ENCODE data around the gene NPLOC4.

The NPLOC4 gene

DNA sequence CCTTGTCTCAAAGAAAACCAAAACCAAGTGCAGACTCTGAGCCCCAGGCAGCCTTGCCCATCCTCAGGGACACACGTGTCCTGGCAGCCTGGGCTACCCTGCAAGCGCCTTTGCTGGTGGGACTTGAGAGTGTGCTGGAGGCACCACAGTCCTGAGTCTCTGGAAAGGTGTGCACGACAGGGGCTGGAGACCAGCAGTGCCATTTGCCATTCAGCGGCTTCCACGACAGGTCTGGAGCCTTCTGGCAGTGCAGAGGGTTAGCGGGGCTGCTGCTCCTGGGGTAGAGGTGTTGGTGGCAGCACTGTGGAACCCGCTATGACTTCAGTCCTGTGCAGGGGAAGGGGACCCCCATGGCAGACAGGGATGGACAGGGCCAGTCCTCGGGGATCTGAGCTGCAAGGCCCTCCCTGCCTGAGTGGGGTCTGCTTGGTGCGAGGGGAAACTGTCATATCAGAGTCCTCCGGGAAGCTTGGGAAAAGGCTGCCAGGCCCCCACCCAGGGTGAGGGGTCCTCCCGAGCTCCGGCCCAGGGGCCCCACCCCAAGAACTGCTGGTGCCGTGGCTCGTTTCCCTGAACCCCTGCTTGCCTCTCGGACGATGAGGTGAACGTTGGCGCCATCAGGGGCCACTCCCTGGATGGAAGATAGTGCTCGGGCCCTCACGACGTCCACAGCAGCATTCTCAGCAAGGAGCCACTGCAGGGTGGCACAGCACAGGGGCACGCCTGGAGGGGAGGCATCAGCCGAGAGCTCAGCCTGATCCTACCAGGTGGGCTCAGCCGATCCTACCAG lies 91.6 kb downstream of the NPLOC4 start:
- peak in 1 of 5 donors; percentile 10 for DNase-seq

DNA sequence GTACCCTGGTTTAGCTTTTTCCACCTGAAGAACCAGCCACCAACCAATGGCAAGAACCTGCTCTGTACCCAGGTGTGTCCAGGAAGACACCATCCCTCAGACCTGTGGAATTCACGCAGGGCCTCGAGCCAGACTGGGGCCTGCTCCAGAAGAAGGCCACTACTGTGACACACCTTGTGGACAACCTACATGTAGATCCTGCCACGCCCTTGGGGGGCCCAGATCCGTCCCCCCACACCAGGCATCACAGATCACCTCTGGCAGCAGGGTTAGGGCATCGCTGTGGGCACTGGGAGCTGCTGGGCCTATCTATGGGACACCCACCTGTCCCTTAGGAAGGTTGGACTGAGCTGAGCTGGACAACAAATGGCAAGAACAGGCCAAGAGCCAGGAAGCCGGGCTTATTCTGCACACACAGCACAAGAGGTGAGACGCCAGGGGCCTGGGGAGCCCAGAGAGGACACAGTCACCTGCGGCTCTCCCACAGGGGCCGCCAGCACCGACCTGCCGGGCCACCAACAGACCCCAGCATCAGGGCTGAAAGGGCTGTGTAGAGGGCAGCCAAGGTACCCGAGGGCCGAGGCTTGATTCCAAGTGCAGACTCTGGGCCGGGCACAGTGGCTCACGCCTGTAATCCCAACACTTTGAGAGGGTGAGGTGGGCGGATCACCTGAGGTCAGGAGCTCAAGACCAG lies 92.5 kb downstream of the NPLOC4 start:
- DNase-seq, result peak in 1 of 5 donors; percentile 11

DNA sequence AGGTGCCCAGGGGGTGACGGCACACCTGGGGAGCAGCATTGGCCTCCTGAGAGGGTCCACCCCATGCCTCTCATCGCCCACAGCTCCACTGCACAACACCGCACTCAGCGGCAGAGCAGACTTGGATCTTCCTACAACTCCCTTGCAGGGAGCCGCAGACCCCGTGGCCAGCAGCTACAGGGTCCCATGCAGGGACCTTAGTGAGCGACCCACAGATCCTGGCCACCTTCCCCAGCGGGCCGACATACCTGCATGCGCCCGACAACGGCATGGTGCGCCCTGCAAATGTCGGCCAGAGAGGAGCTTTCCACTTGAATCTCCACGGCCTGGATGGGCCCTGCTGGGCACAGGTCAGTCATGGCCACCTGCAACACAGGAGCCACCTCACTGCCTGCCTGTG lies 93.2 kb downstream of the NPLOC4 start:
- DNase-seq, result no peak

DNA sequence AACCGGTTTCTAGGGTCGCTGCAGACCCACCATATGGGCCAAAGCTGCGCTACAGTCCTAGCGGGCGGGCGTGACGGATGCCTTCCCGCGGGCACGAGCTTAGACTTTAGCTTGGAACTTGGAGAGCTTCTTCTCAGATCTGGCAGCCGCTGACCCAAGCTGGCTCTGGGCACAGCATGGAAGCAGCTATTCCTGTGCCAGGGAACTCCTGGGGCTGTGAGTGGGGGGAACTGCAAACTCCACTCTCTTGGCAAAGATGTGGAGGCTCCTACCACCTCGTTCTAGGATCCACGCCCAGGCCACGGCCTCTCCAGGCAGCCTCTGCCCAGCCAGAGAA lies 93.6 kb downstream of the NPLOC4 start:
- no peak for DNase-seq

DNA sequence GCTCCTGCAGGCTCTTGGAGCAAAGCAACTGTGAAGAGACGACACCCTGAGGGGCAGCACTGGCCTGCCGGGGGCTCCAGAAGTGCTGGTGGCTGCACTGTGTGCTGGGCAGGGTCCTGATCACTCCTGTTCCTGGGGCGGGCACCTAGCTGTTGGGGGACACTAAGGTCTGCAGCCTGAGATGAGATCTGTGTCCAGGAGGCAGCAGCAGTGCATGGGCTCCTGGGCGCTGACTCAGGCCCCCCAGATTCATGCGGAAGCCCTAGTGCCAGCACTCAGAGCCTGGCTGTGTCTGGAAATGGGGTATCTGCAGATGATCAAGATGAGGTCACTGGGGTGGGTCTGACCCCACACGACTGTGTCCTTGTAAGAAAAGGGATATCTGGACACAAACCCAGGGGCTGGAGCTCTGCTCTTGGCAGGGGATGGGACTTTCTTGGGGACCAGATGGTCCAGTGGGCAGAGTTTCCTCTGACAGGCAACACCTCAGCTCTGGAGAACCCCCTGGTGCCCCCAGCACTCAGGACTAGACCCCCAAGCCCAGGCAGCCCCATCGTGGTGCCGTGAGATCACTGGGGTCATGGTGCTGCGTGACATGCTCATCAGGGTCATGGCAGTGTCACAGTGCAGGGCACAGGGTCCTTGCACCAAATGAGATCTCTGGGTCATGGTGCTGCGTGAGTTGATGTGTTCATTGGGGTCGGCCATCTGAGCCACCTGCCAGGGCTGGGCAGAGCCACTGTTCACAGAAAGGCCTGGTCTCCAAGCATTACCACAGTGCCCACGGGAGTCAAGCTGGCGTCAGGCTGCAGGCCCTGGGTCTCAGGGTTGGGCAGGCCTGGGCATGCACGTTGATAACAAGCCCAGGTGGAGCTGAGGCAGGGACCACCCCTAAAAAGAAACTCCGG lies 94.2 kb downstream of the NPLOC4 start:
- no peak for DNase-seq

DNA sequence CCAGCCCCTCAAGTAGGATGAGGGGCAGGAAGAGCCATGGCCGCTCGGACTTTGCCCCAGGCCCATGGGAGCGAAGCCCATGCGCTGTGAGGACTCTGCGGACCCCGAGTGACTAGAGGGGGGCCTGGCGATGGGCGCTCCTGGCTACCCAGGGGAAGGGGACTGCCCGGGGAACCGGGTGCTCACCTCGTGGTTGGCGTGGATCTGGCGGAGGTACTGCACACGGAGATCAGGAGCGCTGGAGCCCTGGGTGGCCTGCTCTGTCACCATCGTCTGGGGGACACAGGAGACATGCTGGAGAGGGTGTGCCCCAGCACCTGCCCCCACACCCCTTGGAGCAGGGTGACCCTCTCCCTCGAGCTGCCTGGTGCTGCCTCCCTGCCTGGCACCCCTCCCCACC lies 95.8 kb downstream of the NPLOC4 start:
- DNase-seq, result no peak

DNA sequence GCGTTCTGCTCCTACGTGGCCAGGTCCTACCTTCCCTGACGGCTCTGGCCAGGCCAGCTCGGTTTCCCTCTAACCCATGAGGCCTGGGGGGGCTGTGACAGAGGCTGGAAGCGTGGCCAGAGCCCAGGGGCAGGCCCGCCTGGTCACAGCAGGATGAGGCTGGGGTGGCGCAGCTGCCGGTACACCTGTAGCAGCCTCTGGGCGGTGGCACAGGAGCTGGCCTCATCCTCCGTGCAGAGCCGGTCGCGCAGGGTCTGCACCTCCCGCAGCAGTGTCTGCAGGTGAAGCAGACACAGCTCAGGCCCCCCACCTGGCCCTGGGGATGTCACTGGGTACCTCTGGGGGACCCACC lies 96.3 kb downstream of the NPLOC4 start:
- no peak for DNase-seq

DNA sequence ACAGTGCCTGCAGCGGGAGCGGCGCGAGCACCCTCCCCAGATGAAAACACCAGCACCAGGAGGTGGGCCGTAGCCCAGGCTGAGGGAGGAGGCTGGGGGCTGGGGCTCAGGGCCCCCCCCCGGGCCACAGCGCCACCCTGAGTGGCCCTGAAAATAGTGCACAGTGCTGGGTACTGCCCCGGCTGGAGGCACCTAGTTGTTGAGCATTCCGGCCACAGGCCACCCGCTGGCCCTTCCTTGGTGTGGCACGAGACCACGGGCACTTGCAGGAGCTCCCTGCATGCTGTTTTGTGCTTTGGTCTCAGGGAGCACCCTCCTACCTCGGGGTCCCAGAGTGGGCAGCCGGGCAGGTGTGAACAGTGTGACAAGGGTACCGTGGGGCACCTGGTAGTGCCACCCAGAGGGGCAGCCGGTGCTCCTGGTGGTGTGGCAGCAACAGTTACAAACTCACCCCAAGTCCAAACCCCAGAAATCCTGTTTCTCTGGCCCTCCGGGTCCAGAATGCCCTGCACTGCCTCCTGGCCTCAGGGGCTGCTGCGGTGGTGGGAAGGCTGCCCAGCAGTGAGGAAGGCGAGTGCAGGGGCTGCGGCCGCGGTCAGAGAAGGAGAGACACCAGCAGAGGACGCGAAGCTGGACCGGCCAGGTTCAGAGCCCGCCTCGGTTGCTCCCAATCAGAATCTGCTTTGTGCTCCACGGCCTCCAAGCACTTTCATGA lies 96.8 kb downstream of the NPLOC4 start:
- DNase-seq, result no peak

DNA sequence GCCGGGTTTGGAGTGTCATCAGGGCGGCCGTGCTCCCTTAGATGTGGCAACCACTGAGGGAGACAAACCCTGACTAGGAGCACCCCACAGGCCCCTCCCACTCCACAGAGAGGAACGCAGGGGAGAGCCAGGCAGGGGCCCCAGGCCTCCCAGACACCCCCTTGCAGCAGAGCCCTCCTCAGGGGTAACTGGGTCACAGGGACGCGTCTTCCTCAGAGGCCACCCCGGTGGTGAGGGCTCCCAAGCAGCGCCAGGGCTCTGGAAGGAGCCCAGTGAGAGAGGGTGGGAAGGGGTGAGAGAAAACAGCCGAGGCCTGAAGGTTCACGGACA lies 97.4 kb downstream of the NPLOC4 start:
- no peak for DNase-seq

DNA sequence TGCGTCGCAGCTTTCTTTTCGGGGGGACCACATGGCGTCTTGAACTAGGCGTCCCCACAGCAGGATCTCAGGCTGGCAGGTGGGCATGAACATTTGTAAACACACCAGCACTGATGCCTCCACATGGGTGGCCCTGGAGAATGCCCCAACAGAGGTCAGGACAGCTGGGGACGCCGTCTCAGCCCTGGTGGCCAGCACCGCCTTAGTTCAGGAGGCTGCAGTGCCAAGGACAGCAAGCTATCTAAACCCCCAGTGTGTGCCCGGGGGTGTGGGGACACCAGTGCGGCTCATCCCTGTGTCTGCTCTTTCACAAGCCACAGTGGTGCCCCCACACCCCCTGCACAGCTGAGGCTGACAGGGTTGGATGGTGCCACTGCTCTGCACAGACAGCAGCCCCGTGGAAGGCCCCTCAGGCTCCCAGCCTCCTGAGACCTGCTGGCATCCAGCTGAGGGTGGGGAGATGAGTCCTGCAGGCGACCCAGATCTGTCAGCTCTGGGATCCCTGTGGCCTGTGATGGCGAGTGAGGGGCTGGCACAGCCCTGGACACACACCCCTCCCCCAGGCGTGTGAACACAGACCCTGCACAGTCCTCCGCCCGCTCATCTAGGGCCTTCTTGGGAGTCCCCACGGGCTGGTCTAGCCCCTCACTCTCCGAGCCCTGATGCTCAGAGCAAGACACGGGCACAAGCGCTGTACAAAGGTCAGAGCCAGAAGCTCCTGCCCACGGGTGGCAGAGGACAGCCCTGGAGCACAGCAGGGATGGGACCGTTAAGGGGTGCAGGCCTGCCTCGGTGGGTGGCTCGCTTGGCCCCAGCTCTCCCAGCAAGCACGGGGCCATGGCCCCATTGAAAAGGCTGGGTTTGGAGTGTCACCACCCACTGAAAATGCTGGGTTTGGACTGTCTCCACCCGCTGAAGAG lies 98.0 kb downstream of the NPLOC4 start:
- DNase-seq, result no peak

DNA sequence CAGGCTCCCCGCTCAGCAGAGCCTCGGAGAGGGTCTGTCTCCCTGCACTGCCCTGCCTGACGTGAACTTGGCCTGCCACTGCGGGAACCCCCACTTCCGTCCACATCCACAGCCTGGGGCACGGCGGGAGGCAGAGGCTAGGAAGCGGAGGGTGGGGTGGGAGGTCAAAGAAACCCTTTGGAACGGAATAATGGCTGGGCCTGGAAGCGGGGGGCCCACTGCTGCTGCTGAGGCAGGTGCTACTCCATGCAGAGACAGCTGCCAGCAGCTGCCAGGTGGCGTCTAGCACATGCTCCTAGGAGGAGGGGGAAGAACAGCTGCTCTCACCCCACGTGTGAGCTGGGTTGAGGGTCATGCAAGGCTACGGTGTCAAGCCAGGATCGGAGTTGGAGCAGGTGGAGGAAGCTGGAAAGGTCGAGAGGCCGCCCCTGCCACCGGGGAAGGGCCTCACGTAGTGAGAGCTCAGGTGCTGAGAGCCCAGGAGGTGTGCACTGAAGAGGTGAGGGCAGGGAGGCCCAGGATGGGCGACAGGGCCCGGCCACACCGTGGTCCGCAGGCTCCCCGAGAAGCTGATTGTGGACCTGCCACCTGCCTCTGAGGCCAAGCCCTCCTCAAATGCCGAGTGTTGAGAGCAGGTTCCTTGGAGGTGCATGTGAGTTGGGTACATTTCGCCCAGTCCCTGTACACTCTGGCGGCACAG lies 98.9 kb downstream of the NPLOC4 start:
- DNase-seq, result peak in 1 of 5 donors; percentile 42

DNA sequence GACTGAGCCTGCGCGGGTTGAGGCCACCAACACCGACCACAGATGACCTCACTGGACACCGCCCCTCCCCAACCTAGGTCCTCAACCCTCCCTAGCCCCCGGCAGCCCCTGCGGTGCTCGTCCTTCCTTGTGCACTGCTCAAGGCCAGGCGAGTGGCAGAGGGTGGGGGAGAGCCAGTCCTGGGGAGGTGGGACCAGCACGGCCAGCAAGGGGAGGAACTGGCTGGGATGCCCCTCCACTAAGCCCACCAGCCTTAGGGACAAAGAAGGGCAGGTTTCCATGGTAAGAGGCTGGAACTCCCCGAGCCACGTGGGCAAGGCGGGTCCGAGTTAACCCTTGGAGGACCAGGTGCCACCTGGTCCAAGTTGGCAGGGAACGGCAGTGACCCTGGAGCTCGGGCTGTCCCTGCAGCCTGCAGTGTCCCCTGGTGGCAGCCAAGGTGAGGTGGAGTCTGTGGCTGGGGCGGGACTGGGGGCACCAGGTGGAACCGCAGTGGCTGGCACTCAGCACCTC lies 99.5 kb downstream of the NPLOC4 start:
- DNase-seq, result peak in 2 of 5 donors; percentile 25 to 34

DNA sequence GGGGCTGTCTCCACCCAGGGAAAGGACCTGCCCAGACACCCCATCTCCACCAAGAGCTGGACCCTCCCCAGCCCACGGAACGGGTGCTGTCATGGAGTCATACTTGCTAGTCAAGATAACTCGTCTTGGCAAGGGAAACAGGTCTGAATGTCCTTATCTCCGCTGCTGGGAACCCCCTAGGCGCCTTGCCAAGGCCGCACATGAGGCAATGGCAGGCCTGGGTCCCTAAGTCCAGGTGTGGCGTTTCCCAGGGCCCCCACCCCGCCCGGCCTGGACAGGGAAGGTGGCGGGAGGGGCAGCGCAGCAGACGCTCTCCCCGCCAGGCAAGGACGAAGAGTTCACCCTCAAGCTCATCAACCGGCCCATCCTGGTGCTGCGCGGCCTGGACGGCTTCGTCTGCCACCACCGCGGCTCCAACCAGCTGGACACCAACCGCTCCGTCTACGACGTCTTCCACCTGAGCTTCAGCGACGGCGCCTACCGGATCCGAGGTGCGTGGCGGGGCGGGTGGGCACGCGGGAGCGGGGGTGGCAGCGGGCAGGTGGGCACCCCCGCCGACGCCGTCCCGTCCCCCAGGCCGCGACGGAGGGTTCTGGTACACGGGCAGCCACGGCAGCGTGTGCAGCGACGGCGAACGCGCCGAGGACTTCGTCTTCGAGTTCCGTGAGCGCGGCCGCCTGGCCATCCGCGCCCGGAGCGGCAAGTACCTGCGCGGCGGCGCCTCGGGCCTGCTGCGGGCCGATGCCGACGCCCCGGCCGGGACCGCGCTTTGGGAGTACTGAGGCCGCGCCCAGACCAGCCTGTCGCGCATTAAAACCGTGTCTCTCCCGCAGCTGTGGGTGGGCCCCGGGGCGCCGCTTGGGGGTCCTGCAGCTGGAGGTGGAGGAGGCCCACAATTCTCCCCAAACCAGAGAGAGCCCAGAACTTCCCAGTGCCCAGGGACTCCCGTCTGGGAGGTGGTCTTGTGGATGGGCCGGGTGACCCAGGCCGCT lies 100.3 kb downstream of the NPLOC4 start:
- no peak for DNase-seq

DNA sequence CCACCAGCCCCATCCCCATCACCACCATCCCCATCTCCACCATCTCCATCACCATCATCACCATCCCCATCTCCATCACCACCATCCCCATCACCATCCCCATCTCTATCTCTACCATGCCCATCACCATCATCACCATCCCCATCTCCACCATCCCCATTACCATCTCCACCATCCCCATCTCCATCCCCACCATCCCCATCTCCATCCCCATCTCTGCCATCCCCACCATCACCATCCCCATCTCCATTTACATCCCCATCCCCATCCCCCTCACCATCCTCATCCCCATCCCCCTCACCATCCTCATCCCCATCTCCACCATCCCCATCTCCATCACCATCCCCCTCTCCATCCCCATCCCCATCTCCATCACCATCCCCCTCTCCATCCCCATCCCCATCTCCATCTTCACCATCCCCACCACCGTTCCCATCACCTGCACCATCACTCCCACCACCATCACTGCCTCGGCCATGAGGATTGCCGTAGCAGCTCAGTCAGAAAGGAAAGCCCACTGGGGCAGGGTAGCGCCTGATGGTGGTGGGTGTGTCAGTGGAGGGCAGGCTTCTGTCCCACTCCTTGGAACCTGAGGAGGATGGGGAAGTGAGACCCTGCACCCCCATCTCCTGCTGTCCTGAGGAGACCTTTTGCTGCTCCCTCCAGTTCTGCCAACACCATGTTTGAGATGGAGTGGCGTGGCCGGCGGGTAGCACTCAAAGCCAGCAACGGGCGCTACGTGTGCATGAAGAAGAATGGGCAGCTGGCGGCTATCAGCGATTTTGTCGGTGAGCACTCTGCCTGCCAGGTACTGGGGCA lies 101.2 kb downstream of the NPLOC4 start:
- no peak for DNase-seq

DNA sequence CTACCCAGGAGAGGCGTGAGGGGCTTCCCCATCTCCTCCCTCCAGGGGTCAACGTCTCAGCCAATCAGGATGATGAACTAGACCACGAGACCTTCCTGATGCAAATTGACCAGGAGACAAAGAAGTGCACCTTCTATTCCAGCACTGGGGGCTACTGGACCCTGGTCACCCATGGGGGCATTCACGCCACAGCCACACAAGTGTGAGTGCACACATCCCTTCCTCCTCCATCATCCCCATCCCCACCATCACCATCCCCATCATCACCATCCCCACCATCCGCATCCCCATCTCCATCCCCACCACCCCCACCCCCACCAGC lies 101.9 kb downstream of the NPLOC4 start:
- no peak for DNase-seq

DNA sequence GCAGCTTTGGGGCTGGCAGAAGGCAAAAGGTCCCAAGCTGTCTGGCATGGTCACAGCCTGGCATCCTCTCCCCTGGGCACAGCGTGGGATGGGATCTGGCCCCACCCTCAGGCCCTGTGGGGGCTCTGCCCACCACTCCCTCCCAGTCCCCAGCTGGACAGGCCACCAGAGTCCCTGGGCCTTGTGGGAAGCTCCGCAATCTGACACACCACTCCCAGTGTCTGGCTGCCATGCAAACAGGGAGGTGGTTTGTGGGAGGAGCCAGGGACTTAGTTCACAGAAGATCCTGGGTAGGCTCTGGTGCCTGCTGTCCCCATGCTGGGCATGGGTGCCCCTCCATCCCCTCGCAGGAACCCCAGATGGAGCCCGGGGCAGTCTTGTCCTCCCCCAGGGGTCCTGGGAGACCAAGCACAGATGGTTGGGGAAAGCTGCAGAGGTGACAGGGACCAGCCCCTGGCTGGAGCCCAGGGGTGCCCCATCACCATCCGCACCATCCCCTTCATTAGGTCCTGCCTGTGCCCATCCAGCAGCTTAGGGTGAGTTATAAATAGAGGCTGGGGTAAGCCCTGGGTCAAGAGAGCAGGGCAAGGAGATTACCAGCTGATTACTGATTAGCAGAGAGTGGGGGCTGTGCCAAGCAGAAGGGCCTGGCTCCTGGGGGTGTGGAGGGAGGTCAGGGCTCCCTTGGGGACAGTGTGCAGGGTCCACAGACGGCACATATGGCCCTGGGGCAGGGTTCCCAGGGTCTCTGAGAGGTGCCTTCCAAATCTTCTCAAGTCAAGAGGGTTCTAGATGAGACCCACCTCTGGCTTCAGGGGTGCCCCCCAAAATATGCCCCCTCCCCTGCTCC lies 102.5 kb downstream of the NPLOC4 start:
- DNase-seq, result no peak

DNA sequence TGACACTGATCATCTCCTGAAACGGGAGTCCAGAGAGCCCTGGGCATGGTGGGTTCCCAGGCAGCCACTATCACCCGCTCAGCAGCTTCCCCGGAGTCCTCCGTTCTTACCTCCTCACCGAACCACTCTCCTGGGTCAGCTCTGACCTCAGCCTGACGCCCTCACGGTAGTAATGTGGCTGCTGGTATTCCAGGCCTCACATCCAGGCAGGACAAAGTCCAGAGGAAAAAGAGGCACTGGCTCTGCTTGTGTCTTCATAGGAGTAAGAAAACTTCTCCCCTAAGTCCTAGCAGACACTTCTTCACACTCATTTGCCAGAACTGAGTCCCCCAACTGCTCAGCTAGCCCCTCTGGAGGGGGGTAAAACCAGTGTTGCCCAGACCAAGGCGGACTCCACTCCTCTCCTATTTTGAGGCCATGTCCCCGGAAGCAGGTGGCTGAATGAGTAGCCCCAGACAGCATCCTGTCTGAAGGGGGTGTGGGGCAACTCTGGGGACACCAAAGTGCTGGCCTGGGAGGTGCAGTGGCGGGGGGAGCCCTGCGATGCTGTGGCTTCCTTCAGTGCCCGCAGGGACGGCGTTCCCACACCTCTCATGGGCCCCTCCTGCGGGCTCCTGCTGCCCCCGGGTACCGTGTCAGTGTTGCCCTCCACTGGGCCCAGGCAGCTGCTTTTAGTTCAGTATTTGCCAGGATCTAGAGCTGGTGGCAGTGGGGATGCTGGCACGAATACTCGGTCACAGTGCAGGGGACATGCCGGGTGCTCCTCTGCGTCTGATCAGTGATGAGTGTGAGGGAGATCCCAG lies 103.4 kb downstream of the NPLOC4 start:
- no peak for DNase-seq
